HT1080 (cell line): Measurements from ENCODE around the gene BHLHE40. TPM values are rescaled to one million over a fixed set of nuclear protein-coding genes. Genes with fewer than 3 reads are reported as not detected.

Source experiments
- DNase-seq: peaks from one replicate; pipeline ENCODE4 v3.0.0-alpha.2; 2015; ENCODE audit warnings: low read depth
- total RNA-seq: library from RNA; depleted of rRNA; stranded (reverse); fragments of >200 nt; shearing (Covaris generic); gene quantifications from 2 replicates; pipeline ENCODE4 v1.2.3, GENCODE V29; 2014

BHLHE40 gene
- total RNA-seq, 1 experiment from 2014 or later: 19.2 TPM

DNA sequence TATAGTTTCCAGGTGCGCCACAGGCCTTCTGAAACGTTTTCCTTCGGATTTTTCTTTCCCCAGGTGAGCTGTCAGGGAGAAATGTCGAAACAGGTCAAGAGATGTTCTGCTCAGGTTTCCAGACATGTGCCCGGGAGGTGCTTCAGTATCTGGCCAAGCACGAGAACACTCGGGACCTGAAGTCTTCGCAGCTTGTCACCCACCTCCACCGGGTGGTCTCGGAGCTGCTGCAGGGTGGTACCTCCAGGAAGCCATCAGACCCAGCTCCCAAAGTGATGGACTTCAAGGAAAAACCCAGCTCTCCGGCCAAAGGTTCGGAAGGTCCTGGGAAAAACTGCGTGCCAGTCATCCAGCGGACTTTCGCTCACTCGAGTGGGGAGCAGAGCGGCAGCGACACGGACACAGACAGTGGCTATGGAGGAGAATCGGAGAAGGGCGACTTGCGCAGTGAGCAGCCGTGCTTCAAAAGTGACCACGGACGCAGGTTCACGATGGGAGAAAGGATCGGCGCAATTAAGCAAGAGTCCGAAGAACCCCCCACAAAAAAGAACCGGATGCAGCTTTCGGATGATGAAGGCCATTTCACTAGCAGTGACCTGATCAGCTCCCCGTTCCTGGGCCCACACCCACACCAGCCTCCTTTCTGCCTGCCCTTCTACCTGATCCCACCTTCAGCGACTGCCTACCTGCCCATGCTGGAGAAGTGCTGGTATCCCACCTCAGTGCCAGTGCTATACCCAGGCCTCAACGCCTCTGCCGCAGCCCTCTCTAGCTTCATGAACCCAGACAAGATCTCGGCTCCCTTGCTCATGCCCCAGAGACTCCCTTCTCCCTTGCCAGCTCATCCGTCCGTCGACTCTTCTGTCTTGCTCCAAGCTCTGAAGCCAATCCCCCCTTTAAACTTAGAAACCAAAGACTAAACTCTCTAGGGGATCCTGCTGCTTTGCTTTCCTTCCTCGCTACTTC lies 3.8 kb downstream of the BHLHE40 start:
- DNase-seq: no peak

DNA sequence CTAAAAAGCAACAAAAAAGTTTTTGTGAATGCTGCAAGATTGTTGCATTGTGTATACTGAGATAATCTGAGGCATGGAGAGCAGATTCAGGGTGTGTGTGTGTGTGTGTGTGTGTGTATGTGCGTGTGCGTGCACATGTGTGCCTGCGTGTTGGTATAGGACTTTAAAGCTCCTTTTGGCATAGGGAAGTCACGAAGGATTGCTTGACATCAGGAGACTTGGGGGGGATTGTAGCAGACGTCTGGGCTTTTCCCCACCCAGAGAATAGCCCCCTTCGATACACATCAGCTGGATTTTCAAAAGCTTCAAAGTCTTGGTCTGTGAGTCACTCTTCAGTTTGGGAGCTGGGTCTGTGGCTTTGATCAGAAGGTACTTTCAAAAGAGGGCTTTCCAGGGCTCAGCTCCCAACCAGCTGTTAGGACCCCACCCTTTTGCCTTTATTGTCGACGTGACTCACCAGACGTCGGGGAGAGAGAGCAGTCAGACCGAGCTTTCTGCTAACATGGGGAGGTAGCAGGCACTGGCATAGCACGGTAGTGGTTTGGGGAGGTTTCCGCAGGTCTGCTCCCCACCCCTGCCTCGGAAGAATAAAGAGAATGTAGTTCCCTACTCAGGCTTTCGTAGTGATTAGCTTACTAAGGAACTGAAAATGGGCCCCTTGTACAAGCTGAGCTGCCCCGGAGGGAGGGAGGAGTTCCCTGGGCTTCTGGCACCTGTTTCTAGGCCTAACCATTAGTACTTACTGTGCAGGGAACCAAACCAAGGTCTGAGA lies 4.7 kb downstream of the BHLHE40 start:
- DNase-seq: peak; percentile 93

DNA sequence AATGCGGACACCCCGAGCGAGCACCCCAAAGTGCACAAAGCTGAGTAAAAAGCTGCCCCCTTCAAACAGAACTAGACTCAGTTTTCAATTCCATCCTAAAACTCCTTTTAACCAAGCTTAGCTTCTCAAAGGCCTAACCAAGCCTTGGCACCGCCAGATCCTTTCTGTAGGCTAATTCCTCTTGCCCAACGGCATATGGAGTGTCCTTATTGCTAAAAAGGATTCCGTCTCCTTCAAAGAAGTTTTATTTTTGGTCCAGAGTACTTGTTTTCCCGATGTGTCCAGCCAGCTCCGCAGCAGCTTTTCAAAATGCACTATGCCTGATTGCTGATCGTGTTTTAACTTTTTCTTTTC lies 5.3 kb downstream of the BHLHE40 start:
- no peak for DNase-seq

DNA sequence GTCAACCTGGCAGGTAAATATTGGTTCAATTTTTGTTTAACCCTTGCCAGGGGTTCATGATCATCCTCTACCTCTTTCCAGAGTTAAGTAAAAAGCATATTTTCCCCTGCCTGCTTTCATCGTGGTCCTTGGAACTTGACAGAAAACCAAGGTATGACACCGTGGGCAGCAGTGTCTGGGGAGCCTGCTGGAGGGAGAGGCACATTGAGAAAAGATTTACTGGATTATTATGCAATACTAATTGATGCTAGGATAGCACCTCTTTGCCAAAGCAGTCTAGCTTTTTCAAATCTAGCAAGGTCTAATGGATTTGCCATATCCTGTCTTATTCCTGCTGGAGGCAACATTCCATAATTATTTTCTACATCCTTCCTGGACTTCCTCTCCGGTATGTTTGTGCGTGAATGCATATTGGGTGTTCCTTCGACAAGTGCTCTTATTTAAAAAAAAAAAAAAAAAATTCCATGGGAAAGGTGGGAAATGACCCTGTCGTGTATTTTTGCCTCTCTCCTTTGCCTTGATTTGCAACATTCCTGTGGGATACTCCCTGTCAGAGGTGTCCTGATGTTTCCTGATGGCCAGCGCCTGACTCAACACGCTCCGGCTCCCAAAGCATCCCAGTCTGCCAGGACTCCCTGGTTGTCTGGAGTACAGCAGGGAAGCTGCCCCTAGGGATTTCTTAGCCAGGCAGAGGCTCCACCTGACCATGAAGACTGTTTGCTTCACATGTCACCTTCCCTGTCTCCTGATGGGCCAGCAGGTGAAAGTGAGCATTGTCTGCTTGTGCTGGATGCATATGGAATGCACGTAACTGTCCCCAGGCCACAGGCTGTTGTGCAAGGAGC lies 6.3 kb downstream of the BHLHE40 start:
- DNase-seq: peak; percentile 67

DNA sequence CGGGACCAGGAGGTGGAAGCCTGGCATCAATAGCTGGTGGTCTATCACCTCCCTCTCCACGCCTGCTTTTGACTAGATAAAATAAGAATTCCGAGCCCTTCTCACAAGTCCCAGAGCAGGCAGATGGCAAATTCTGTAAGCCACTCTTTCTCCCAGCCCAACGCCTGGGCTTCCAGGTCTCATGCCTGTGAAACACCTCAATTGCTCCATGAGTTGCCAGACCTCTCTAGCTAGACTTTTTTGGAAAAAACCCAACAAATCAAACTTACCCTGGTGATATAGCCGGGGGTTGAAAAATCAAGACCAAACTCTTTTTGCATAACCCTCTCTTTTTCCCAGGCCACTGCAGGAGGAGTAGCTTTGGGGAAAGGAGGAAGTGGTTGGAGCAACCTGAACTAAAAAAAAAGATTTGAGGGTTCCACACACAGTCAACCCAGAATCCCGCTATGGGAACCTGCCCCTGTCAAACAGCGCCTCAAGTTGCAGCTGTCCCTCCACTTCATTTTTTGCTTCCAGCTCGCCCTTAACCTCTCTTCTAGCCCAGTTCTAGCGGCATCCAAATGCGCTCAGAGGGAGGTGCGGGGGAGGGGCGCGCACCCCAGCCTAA lies 7.0 kb downstream of the BHLHE40 start:
- DNase-seq: no peak

DNA sequence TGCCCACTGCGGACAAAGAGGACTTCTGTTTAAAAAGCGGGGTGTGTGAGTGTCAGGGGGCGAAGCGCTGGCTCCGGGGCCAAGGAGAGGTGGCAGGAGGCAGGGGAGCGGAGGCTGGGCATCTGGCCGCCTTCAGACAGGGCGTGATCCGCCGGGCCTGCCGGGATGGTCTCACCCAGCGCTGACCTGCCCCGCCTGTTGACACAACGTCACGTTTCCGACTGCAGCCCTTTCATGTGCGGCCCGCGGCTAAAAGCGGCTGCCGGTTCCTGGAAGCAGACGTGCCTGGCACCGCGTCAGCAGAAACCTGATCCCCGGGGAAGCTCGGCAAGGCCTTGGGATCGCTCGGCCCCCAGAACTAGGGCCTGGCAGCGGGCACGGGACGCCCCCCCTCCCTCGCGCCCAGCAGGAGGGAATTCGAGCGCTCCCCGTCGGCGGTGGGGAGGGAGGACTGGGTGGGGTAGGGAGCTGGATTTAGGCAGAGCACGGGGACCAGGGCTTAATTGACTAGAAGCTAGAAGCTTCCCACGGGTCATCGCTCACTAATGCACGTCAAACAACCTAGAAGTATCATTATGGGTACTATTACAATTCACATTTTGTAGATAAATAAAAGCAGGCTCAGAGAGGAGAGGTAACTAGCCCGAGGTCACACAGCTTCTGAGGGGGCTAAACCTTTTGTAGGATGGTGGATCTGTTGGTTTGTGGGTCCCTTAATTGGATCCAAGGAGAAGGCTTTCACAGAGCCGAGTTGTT lies 7.7 kb downstream of the BHLHE40 start:
- DNase-seq: peak; percentile 97

DNA sequence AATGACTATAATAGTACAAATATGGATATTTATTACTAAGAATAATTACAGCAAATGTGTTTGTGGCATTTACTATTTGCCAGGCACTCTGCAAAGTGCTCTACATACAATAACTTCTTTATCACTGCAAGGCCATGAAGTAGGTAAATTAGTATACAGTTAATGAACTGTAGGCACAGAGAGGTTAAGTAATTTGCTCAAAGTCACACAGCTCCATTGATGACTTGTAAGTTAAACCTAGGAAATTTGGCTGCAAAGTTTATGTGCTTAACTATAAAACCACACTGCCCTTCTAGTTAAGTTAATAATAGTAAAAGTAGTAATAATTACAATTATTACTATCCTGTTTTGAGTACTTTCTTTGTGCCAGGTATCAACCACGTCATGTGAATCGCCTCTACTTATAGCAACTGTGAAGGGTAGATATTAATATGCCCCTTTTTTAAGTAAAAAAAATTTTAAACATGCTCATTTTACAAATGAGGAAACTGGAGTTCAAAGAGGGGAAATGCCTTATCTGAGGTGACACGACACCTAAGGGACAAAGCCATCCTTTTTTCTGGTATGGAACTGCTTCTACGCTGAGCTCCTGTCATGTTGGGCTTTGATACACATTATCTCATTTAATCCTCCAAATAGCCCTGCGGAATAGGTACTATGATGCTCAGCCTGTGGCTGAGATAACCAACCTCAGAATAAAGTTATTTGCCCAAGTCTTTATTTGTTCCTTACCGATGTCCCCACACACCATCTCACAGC lies 8.5 kb downstream of the BHLHE40 start:
- no peak for DNase-seq

DNA sequence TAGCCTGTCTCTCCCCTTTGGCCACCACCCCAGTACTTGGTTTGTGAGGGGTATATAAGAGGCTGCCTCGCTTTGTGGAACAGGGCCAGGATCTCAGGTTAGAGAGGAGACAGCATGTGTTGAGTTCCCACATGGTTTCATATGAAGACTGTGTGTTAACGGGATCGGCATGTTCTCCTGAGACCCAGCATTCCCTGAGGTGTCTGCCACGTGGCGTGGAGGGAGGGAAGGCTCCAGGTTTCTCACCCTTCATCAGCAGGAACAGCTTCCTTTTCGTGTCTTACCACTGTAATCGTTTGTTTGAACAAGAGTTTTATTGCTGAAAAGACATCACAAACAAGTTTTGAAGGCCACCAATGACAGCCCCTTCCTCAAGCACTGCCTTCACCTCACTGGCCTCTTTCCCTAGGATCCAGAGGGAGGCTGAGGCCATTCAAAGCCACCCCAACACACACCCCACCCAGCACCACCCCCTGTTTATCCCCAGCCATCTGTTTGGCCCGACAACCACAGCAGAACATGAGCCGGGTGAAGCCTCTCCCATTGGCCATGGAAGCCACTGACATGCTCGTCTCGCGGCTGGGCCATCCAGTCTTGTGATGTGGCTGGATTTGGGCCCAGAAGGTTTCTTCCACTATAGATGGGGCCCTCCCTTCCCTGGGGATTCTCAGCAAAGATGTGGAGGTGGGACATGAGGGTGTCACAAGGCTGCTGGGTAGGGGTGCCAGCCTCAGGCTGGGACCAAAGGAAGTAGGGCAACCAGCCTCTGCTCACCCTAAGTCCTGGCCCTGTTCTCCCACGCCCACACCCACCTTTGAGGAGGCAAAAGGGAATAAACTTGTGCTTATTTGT lies 10.0 kb downstream of the BHLHE40 start:
- DNase-seq: no peak

DNA sequence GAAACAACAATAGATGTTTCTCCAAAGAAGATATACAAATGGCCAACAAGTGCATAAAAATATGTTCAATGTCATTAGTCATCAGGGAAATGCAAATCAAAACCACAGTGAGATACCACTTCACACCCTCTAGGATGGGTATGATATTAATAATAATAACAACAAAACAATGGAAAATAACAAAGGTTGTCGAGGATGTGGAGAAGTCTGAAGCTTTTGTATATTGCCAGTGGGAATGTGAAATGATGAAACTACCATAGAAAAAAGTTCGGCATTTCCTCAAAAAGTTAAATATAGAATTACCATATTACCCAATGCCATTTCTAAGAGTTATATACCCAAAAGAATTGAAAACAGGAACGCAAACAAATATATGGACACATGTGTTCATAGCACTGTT lies 10.8 kb downstream of the BHLHE40 start:
- no peak for DNase-seq

DNA sequence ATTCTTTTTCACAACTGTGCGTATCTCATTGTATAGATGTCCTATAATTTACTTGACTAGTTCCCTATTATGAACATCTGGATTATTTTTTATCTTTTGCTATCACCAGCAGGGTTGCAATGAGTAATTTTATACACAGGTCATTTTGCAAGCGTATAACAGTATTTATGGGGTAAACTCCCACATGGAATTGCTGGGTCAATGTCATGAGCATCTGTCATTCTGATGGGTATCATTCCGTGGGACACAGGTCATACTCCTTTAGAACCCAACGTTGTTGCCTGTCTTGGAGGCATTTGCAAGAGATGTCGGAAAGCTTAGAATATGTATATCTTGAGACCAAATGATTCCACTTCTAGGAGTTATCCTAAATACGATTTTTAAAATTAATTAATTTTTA lies 12.9 kb downstream of the BHLHE40 start:
- no peak for DNase-seq

DNA sequence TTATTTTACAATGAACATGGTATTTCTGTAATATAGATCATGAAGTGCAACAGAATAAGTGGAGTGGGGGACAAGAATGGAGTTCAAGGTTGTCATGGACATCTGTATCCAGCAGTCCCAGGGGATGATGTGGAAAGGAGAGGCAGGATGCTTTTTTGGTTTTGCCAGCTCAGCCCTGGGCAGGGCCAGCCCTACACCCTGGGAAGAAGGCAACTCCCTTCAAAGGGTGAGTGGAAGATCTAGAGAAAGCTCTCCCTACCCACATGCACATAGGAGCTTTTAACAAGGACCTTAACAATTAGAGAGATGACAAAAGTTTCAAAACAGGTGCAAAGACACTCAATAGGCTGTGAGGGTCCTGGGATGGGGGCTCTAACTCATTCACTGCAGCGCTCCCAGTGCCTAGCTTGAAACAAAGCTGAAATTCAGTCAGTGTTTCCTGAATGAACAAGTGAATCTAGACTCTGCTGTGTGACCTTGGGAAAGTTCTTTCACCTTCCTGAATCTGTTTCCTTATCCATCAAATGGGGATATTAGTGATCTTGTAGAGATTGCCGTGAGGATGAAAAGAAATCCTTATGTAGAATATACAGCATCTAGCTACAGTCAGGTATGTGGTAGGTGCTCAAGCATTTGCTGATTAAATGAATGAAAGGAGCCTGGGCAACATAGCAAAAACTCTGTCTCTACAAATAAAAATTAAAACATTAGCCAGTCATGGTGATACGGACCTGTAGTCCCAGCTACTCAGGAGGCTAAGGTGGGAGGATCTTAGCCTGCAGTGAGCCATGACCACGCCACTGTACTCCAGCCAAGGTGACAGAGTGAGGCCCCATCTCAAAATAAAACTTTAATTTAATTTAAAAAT lies 14.3 kb downstream of the BHLHE40 start:
- no peak for DNase-seq

DNA sequence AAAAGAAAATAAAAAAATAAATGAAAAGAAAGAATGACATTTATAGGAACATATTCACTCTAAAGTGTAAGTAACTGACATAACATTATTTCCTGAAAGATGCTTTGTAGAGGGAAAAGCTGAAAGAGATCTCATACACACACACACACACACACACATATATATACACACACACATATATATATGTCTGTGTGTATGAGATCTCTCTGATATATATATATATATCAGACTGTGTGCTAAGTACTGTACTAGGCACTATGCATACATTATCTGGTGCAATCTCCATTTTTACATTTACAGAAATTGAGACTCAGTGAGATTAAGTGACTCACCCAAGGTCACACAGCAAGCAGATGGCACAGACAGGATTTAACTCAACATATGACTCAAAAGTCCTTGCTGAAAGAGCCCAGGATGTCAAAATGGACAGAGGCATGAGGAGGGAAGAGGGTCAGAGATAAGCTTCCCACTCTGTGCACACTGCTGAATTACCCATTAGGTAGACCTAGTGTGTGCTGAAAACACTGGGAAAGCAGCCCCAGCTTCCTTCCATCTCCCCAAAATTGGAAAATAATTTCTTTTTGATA lies 15.0 kb downstream of the BHLHE40 start:
- peak; percentile 82 for DNase-seq

DNA sequence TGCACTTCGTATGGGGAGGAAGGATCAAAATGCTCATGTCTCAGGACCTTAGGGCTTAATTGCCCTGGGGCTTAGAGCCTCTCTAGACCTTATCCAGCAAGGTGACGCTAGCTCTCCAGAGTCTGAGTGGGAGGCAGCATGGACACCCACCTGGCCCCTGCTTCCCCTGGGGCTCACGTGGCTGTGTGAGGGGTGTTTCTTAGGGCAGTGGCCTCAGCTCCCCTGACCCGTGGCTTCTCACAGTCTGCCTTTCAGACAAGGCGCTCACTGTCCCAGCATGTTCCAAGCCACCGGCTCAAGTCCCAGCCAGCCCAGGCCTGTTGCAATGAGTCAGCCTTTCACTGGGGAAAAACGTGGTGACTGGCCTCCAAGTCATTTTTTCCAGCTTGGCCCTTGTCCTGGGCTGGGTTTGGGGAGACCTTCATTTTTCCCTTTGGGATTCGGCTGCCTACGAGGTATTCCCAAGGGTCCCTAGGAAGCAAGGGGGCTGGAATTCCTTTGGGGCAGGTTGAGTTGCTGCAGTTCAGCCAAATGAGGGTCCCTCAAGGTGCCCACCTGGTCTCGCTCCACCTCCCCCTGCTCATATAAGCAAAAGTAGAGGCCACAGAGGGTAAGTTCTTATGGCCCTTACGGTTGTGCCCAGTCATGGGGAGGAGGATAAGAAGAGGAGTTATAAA lies 15.7 kb downstream of the BHLHE40 start:
- DNase-seq: peak; percentile 94

DNA sequence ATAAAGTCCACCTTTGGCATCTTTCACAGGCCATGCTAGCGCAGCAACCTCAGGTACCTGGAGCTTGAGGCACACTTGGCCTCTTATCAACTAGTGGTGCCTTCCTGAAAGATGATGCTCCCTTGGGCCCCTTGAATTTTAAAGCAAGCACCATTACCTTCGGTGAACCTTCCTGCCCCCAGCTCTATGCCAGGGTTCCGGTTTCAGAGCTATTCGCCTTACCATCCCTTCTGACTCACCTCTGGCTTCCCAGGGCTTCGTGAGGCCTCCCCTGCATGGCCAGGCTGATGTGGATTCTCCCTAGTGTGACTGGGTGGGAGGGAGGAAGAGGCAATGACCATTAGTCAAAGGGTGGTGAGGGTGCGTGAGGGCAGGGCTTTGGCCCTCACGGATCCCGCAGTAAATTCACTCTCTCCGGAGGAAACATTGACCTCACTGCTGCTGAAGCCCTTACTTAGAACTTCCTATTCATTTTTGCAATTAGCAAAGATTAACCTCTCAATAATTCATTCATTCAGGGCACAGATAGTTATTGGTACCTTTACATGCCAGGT lies 16.3 kb downstream of the BHLHE40 start:
- peak; percentile 91 for DNase-seq

DNA sequence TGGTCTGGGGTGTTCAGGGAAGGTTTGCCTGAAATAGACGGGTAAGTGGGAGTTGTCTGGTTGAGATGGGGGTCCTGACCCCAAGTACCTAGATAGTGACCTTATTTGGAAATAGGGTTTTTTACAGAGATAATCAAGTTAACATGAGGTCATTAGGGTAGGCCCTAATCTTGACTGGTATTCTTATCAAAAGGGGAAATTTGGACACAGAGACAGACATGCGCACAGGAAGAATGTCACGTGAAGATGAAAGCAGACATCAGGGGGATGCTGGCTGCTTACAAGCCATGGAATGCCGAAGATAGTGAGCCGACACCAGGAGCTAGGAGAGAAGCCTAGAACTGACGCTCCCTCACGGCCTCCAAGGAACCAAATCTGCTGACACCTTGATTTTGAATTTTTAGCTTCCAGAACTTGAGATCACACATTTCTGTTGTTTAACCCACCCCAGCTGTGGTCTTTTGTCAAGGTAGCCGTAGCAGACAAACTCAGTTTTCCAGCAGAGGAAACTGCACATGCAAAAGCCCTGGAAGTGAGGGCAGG lies 17.1 kb downstream of the BHLHE40 start:
- no peak for DNase-seq

DNA sequence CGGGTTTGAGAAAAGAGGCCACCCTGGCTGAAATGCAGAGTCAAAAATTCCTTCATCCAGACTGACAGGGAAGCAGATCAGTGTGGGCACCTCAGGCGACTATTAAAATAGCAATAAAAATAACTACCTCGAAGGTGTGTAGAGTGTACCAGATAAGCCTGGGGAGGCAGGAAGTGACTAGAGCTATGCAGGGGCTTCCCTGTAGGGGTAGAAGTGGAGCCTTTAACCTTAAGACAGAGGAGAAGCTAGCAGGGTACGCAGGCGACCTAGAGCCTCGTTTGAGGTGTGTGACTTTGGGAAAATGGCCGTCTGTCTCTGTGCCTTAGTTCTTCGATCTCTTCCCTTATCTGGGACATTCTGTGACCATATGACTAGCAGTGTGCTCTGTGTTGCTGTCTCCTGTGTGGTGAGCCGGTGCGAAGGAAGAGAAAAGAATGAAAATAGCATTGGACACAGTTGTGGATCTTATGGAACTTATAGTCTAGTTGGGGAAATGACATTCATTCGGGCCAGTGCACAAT lies 17.6 kb downstream of the BHLHE40 start:
- DNase-seq: no peak
